K562 (cell line): ENCODE data around the gene FBLN2. TPM values are rescaled to one million over a fixed set of nuclear protein-coding genes. Genes with fewer than 3 reads are reported as not detected.

Experiments
- ATAC-seq: fragments of 200-7000 bp; cut with Tn5 transposase; 3 replicates; pipeline ENCODE4 v1.9.1; 2020; ENCODE audit warnings: moderate library complexity
- BruUV-seq: library from RNA; stranded (reverse); fragments of 400-500 nt; replicated peaks from 2 replicates; lab custom pipeline; 2021; lab: Mats Ljungman, UMichigan
- CTCF ChIA-PET: fragments of 300-600 bp; formaldehyde crosslinking; extraction: SDS; loops from one replicate; lab custom pipeline; 2021; ENCODE audit warnings: low intra/inter-chr PET ratio; lab: Yijun Ruan, JAX
- POLR2A ChIA-PET: fragments of 300-600, 350-650 bp; sonication (Branson Sonifier 250); formaldehyde crosslinking; extraction: SDS; loops from one replicate; lab custom pipeline; 2021; ENCODE audit warnings: antibody characterized with exemption, inconsistent platforms; lab: Yijun Ruan, JAX
- DNase-seq, 4 experiments: peaks; one replicate each; pipeline versions ENCODE4 v3.0.0 to v3.0.0-alpha.2; 2011 to 2018; ENCODE audit warnings: low spot score in 3 of 4, mixed read lengths in 3 of 4; ENCODE audit errors: extremely low read depth in 1 of 4
- FAIRE-seq: peaks from 2 replicates; lab custom pipeline; 2011; peaks lifted over from hg19 to GRCh38; lab: Jason Lieb, UNC
- H2AFZ ChIP-seq: 2 replicates; pipeline ENCODE4 v1.6.0; 2011; ENCODE audit warnings: low read depth, low read length, control low read depth, inconsistent platforms
- H3K27ac ChIP-seq: fragments of 200-600 bp; 3 replicates; pipeline ENCODE4 v1.8.0; 2011; ENCODE audit warnings: low read depth, mild to moderate bottlenecking, control low read depth, inconsistent platforms, low read length, moderate library complexity, mixed read lengths; ENCODE audit errors: extremely low read depth
- H3K27me3 ChIP-seq, 2 experiments: fragments of 300-600 bp in 1 of 2; 2 replicates in 1 of 2; 3 replicates in 1 of 2; pipeline versions ENCODE4 v1.6.0 to v1.8.0; 2011; ENCODE audit warnings: inconsistent platforms in 2 of 2, low read length in 2 of 2, mild to moderate bottlenecking in 1 of 2, mixed read lengths in 1 of 2, moderate library complexity in 1 of 2; ENCODE audit not compliant: control insufficient read depth in 2 of 2, insufficient read depth in 2 of 2
- H3K36me3 ChIP-seq: fragments of 300-600 bp; 3 replicates; pipeline ENCODE4 v1.8.0; 2011; ENCODE audit warnings: mild to moderate bottlenecking, low read length, inconsistent platforms; ENCODE audit not compliant: control insufficient read depth, insufficient read depth
- H3K4me1 ChIP-seq, 2 experiments: fragments of 200-600 bp in 1 of 2; replicated peaks in 1 of 2; 2 replicates in 1 of 2; 3 replicates in 1 of 2; pipeline versions ENCODE4 v1.5.1 to v1.8.0; 2011; ENCODE audit warnings: inconsistent platforms in 2 of 2, low read length in 2 of 2, mild to moderate bottlenecking in 1 of 2, mixed read lengths in 1 of 2, moderate library complexity in 1 of 2; ENCODE audit not compliant: control insufficient read depth in 2 of 2, insufficient read depth in 2 of 2
- H3K4me2 ChIP-seq: 2 replicates; pipeline ENCODE4 v1.6.1; 2011; ENCODE audit warnings: low read length, control low read depth, inconsistent platforms, mixed read lengths; ENCODE audit not compliant: insufficient read depth
- H3K4me3 ChIP-seq: fragments of 200-600 bp; sonication (generic), shearing (Covaris generic); 2 replicates; pipeline ENCODE4 v1.5.1; 2016; ENCODE audit warnings: control low read depth, inconsistent platforms
- H3K79me2 ChIP-seq: fragments of 200-600 bp; 3 replicates; pipeline ENCODE4 v1.8.0; 2011; ENCODE audit warnings: low read length, inconsistent platforms; ENCODE audit not compliant: control insufficient read depth, insufficient read depth
- H3K9ac ChIP-seq, 2 experiments: 2 replicates each; pipeline versions ENCODE4 v1.6.0 to v1.6.1; 2011; ENCODE audit warnings: low read depth in 2 of 2, low read length in 2 of 2, control low read depth in 1 of 2, inconsistent platforms in 1 of 2, mild to moderate bottlenecking in 1 of 2, mixed read lengths in 1 of 2; ENCODE audit not compliant: insufficient read depth in 1 of 2
- H3K9me1 ChIP-seq: one replicate; pipeline ENCODE4 v1.6.0; 2011; ENCODE audit warnings: inconsistent platforms, mild to moderate bottlenecking, low read length, moderate library complexity; ENCODE audit not compliant: control insufficient read depth, insufficient read depth
- H3K9me3 ChIP-seq: replicated peaks from 2 replicates; pipeline ENCODE4 v1.5.1; 2011; ENCODE audit warnings: low read depth, low read length, inconsistent platforms; ENCODE audit not compliant: control insufficient read depth, insufficient read depth
- H4K20me1 ChIP-seq: replicated peaks from 2 replicates; pipeline ENCODE4 v1.6.1; 2011; ENCODE audit warnings: low read length, inconsistent platforms, mixed read lengths; ENCODE audit not compliant: control insufficient read depth, insufficient read depth
- DDX20 ChIP-seq: fragments of 450-650 bp; IDR thresholded peaks from 2 replicates; pipeline ENCODE4 v1.6.1; 2016; ENCODE audit warnings: missing genetic modification characterization, low read depth, mild to moderate bottlenecking, missing compliant biosample characterization, moderate library complexity
- DPF2 ChIP-seq: fragments of 450-650 bp; IDR thresholded peaks from 2 replicates; pipeline ENCODE4 v1.6.1; 2016
- ELF1 ChIP-seq: fragments of 200-800 bp; sonication (Bioruptor generic); IDR thresholded peaks from 2 replicates; pipeline ENCODE4 v1.6.1; 2016; ENCODE audit warnings: missing genetic modification characterization, missing compliant biosample characterization
- FOS ChIP-seq: IDR thresholded peaks from 3 replicates; pipeline ENCODE4 v1.6.1; 2011; ENCODE audit not compliant: insufficient read length; ENCODE audit errors: extremely low read depth
- MTA1 ChIP-seq: fragments of 450-650 bp; IDR thresholded peaks from 2 replicates; pipeline ENCODE4 v1.6.1; 2017; ENCODE audit warnings: borderline replicate concordance
- NR1H2 ChIP-seq: sonication (generic); formaldehyde crosslinking; IDR thresholded peaks from 2 replicates; pipeline ENCODE4 v1.4.0; 2020; ENCODE audit warnings: mild to moderate bottlenecking, missing genetic modification reagents
- PYGO2 ChIP-seq: fragments of 450-650 bp; IDR thresholded peaks from 2 replicates; pipeline ENCODE4 v1.6.1; 2016; ENCODE audit warnings: mild to moderate bottlenecking, missing genetic modification characterization, moderate library complexity, missing compliant biosample characterization
- RAD51 ChIP-seq: fragments of 450-650 bp; IDR thresholded peaks from 2 replicates; pipeline ENCODE4 v1.7.1; 2016; ENCODE audit warnings: low read depth, mild to moderate bottlenecking, borderline replicate concordance
- TOE1 ChIP-seq, 2 experiments: fragments of 450-650 bp in 1 of 2; sonication (generic) in 1 of 2; formaldehyde crosslinking in 1 of 2; IDR thresholded peaks; 2 replicates each; pipeline versions ENCODE4 v1.7.1 to v1.8.0; 2016 to 2022; ENCODE audit warnings: borderline replicate concordance in 2 of 2, mild to moderate bottlenecking in 2 of 2, antibody characterized with exemption in 1 of 2, inconsistent platforms in 1 of 2, low read depth in 1 of 2, missing genetic modification reagents in 1 of 2, moderate library complexity in 1 of 2
- ZNF146 ChIP-seq: IDR thresholded peaks from one replicate; pipeline ENCODE4 v1.6.1; 2018; ENCODE audit warnings: missing compliant biosample characterization; ENCODE audit not compliant: unreplicated experiment
- ZNF217 ChIP-seq: sonication (generic); formaldehyde crosslinking; IDR thresholded peaks from 2 replicates; pipeline ENCODE4 v1.8.0; 2022; ENCODE audit warnings: mild to moderate bottlenecking, missing genetic modification reagents
- ZNF57 ChIP-seq: fragments of 450-650 bp; formaldehyde crosslinking; IDR thresholded peaks from 2 replicates; pipeline ENCODE4 v1.4.0; 2020; ENCODE audit warnings: mild to moderate bottlenecking, moderate library complexity
- ZNF717 ChIP-seq: fragments of 250-450 bp; sonication (Bioruptor Pico); IDR thresholded peaks from 2 replicates; pipeline ENCODE4 v1.5.0; 2021
- ZNF764 ChIP-seq: fragments of 250-450 bp; sonication (Bioruptor Pico); IDR thresholded peaks from 2 replicates; pipeline ENCODE4 v1.4.0; 2020; ENCODE audit warnings: low read depth, mild to moderate bottlenecking, moderate library complexity
- ZNF79 ChIP-seq: fragments of 250-450 bp; sonication (Bioruptor Pico); IDR thresholded peaks from 2 replicates; pipeline ENCODE4 v1.4.0; 2020; ENCODE audit warnings: low read depth, mild to moderate bottlenecking, moderate library complexity
- WGBS: fragments of 100-300 bp; shearing (Covaris generic); methylation state at CpG from one replicate; pipeline ENCODE4 v1.1.6; 2016; ENCODE audit warnings: low coverage, mixed read lengths; ENCODE audit not compliant: insufficient coverage; ENCODE audit errors: missing lambda C conversion rate; 5-methylcytosine and 5-hydroxymethylcytosine counted together
- in situ Hi-C: fragments of 300-500 bp; cut with MboI; formaldehyde crosslinking; loops from 4 replicates; pipeline ENCODE4 v1.15.0; 2018; ENCODE audit warnings: inconsistent platforms, mixed read lengths
- intact Hi-C: fragments of 100-400 bp; cut with micrococcal nuclease; formaldehyde crosslinking; loops from 2 replicates; pipeline ENCODE4 v1.14.2; 2022
- polyA plus RNA-seq, 8 experiments: library from polyadenylated mRNA; depleted of rRNA in 4 of 8; stranded (reverse) in 5 of 8; unstranded in 3 of 8; fragments of >200 nt; fragmentation: Nextera tagmentation in 2 of 8; fragmentation: Illumina TruSeq in 1 of 8; extraction: Ambion mirVana in 2 of 8; extraction: Trizol in 1 of 8; gene quantifications; 2 replicates each; pipeline versions ENCODE4 v1.2.1 to v1.2.3, GENCODE V29; 2011 to 2014; ENCODE audit warnings: inconsistent platforms in 1 of 8, missing spikeins in 1 of 8
- total RNA-seq, 7 experiments: library from RNA; depleted of rRNA in 6 of 7; stranded (reverse); fragments of >200 nt in 6 of 7; fragmentation: Illumina TruSeq in 2 of 7; extraction: Trizol in 2 of 7; gene quantifications; 2 replicates each; pipeline versions ENCODE4 v1.2.1 to v1.2.3, GENCODE V29; 2011 to 2021; ENCODE audit warnings: low replicate concordance in 1 of 7
- TF ChIP-seq, protein P1 (sequence below): sonication (generic); formaldehyde crosslinking; IDR thresholded peaks from 2 replicates; pipeline ENCODE4 v1.9.0; 2022; ENCODE audit warnings: mild to moderate bottlenecking, missing genetic modification reagents

Gene FBLN2
- total and polyA plus RNA-seq, 9 of the 15 experiments (the other 6 are each of a cell fraction or from before 2014, with no cell fraction given): 0.03 to 0.10 (median 0.04) TPM; not detected in 6

DNA sequence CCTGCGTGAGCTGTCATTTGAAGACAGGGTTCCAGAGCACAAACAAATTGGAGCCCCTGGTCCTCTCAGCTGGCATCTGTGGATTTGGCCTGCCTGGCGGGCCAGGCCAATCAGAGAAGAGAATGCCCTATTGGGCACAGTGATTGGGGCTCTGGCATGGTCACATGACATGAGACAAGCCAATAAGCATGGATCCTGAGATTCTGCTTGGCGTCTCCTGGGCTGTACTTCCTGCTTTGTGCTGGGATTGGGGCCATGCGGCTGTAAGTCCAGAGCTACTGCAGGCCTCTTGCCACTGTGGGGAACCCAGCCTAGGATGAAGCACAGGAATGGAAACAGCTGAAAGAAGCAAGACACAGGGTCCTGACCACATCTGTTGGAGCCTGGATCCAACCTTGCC is 121.4 kb downstream of the FBLN2 start (continued):
- TF ChIP-seq ZNF146 (CRISPR knock-in tag) (no peak), ELF1 (tag) (0 out of 2 replicates have a peak, but pooled peaks have one; percentile 23), ZNF717 (no peak), RAD51 (peak; percentile 78), FOS (peak; percentile 36), NR1H2 (CRISPR knock-in tag) (no peak), ZNF79 (no peak), TOE1 (IDR thresholded peaks at IDR 0.05; ENCODE audit: borderline replicate concordance) (peak; percentile 88), TOE1 (CRISPR knock-in tag; IDR thresholded peaks at IDR 0.05; ENCODE audit: borderline replicate concordance, low read depth) (no peak)
- TF ChIP-seq, protein P1, sequence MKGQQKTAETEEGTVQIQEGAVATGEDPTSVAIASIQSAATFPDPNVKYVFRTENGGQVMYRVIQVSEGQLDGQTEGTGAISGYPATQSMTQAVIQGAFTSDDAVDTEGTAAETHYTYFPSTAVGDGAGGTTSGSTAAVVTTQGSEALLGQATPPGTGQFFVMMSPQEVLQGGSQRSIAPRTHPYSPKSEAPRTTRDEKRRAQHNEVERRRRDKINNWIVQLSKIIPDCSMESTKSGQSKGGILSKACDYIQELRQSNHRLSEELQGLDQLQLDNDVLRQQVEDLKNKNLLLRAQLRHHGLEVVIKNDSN (CRISPR knock-in tag): peak; percentile 76
- TF ChIP-seq, all 486 proteins: peak for 11

DNA sequence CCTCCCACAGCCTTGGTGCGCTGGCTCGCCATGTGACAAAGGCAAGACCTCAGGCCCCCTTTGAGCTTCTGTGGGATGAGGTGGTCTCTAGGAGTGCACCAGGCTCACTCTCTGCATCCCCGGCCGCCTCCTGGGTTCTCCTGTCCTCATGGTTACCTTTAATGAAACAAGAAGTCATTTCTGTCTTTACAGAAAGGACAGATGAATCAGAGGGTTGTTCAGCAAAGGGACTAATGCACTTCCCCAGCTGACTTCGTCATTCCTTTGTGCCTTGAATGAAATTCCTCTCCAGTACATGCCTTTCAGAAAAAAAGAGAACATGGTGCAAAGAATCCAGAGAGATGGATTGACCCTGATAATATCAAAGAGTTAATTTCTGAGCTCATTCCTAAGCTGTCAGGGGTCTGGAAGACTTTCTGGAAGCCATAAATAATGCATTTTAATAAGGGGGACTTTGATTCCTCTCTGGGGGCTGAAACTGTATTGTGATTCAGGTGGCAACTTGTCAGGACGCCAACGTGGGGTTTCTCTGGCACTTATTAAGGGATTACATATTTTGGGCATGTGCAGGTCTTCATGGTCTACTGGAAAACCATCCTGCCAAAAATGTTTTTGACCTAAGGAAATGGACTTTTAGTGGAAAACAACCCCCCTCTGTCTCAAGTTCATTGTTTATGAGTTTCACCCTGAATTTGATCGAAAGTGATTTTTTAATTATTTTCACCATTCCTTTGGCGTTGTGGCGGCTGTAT is 122.7 kb downstream of the FBLN2 start:
- no TSS peak for BruUV-seq
- Histone ChIP-seq H3K27me3 (peaks cover 13 to 43% of the 10 kb centered on the region in 2 experiments; a peak in 4 of 5 replicates), H3K9me1 (no peaks in the 10 kb centered on the region), H4K20me1 (0 out of 2 replicates have a peak, but pooled peaks cover 5% of the 10 kb centered on the region), H3K4me2 (no peak overlapping the region), H2AFZ (no peak overlapping the region), H3K4me1 (no peaks in the 10 kb centered on the region), H3K4me3 (no peak overlapping the region), H3K9me3 (no peaks in the 10 kb centered on the region)
- WGBS: 3% methylated on average over 10 of the region's 10 CpGs
- DNase-seq: no peak
- in situ Hi-C loops: loop anchor here (25.0 kb wide), 1 partner anchor 1241 kb away; no protein-coding TSS in a partner anchor
- ATAC-seq: no peak
- TF ChIP-seq DPF2 (no peak), MTA1 (no peak), ZNF764 (CRISPR knock-in tag) (no peak), DDX20 (tag) (no peak), ZNF217 (CRISPR knock-in tag) (no peak), ZNF57 (CRISPR knock-in tag) (no peak), PYGO2 (tag) (no peak)
- TF ChIP-seq, all 486 proteins: peak for 0
- ChIA-PET POLR2A (no interaction called here), CTCF (no interaction called here)
- Histone ChIP-seq H3K79me2 (no peaks in the 10 kb centered on the region), H3K27ac (no peak overlapping the region), H3K9ac (no peak overlapping the region), H3K36me3 (no peaks in the 10 kb centered on the region)
- no peak for FAIRE-seq
- intact Hi-C loops: no loop called here
